GM21786 (cell line): ENCODE results near the gene TPSD1.
"Not testable (repeated sequence)": the region's sequence is repeated elsewhere in the genome, so short reads cannot be mapped to it uniquely, and the experiment has no call there.

Experiments
- ATAC-seq: cut with Tn5 transposase; IDR thresholded peaks from one replicate; pipeline ENCODE4 v1.9.1; 2021; ENCODE audit not compliant: unreplicated experiment

TPSD1 gene

DNA sequence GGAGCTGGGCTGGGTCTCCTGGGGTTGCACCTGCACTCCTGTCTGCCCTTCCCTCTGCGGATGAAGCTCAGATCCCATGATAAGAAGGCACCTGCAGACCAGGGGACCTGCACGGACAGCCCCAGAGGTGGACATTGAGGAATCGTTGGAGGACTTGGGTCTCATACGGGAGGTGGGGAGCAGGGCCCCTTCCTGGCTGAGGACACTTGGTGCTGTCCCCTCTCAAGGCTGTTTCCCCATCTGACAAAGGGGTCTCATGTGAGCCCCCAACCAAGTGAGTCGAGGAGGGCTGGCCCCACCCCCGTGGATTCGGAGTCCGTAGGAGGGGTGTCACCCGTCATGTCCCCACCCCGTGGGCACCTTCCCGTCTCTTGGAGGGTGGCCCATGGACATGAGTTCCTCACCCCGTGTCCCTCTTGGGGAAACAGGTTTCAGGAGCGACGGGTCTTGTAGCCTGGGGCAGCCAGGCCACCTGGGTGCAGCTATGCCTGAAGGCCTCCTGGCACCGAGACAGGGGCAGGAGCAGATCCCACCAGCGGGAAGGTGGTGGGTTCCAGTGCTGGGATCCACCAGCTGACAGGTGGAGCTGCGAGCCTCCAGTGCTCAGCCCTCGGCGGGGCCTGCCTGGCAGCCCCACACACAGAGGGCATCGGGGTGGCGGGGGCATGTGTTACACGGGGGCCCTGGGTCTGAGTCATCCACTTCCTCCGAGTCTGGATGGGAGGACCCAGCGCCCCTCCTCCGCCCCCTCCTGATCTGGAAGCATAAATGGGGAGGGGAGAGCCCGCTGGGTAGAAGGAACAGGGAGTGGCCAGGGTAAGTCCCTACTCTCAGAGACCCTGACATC, at the start of gene TPSD1:
Gene TPSD1, plus strand, starts transcription at position 794 of the 847 bp plus-strand sequence. CDS start 212 bp downstream, outside the sequence.
- not testable (repeated sequence) for ATAC-seq

DNA sequence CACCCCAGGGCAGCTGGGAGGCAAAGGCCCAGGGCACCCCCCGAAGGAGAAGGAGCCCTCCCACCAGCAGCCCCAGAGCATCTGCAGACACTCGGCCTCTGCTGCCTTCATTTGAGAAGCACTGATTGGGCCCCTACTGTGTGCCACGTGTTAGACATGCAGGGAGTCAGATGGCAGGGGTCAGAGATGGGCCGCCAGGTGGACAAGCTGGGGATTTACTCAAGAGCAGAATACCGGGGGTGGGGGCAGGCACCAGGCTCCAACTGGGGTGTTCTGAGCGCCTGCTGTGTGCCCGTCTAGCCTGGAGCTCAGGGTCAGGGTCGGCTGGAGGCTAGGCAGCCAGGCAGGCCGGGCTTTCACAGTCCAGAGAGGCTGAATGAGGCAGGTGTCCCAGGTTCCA, 49.5 kb upstream of the TPSD1 start:
- no peak for ATAC-seq

DNA sequence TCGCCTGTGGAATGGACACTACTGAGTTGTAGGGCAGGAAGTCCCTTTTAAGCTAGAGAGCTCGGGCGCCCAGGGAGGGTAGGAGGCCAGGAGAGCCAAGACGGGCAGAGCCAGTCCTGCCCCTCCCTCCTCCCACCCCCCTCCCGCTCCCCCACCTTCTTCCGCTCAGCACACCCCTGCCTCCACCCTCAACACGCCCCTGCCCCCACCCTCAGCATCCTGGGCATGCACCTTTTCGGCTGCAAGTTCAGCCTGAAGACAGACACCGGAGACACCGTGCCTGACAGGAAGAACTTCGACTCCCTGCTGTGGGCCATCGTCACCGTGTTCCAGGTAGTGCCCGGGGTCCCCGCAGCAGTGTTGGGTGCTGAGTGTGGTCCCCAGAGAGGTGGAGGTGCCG, 49.1 kb upstream of the TPSD1 start:
- no peak for ATAC-seq

DNA sequence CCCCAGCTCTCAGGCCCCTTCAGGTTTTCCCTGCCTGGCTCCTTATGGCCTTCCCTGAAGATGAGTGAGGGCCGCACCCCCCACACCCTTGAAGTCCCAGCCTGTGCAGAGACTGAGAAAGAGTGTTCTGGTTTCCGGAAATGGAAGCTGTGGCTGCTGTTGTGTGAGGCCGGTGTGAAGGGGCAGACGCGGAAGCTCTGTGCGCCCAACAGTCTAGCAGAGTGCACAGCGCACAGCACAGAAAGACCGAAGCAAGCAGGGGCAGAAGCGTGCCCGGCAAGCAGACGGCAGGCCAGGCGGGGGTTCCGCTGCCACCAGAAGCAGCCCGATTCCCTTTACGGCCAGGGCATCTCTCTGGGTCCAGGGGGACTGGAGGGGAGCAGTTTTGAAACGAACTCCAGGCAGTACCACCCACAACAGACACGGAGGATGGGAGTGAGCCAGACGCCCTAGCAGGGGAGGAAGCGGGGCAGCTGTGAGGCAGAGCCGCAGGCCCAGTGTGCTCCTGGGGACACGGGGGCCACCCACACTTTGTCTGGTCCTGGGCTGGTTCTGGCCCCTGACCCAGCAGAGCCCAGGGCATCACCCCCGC, 47.5 kb upstream of the TPSD1 start:
- ATAC-seq: no peak

DNA sequence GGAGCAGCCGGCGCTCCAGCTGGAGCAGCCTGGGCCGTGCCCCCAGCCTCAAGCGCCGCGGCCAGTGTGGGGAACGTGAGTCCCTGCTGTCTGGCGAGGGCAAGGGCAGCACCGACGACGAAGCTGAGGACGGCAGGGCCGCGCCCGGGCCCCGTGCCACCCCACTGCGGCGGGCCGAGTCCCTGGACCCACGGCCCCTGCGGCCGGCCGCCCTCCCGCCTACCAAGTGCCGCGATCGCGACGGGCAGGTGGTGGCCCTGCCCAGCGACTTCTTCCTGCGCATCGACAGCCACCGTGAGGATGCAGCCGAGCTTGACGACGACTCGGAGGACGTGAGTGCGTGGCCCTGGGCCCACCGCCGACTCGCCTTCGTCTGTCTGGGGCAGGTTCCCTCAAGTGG, 46.8 kb upstream of the TPSD1 start:
- no peak for ATAC-seq

DNA sequence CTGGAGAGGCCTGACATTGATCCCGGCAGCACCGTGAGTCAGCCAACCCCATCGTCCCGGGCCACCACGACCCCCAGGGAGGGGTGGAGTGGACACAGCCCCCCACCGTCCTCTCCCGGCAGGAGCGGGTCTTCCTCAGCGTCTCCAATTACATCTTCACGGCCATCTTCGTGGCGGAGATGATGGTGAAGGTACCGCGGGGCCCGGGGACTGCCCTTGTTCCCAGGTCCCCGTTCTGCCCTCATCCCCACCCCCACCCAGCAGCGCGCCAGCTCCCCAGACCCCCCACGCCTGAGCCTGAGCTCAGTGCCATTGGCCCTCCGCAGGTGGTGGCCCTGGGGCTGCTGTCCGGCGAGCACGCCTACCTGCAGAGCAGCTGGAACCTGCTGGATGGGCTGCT, 45.4 kb upstream of the TPSD1 start:
- no peak for ATAC-seq

DNA sequence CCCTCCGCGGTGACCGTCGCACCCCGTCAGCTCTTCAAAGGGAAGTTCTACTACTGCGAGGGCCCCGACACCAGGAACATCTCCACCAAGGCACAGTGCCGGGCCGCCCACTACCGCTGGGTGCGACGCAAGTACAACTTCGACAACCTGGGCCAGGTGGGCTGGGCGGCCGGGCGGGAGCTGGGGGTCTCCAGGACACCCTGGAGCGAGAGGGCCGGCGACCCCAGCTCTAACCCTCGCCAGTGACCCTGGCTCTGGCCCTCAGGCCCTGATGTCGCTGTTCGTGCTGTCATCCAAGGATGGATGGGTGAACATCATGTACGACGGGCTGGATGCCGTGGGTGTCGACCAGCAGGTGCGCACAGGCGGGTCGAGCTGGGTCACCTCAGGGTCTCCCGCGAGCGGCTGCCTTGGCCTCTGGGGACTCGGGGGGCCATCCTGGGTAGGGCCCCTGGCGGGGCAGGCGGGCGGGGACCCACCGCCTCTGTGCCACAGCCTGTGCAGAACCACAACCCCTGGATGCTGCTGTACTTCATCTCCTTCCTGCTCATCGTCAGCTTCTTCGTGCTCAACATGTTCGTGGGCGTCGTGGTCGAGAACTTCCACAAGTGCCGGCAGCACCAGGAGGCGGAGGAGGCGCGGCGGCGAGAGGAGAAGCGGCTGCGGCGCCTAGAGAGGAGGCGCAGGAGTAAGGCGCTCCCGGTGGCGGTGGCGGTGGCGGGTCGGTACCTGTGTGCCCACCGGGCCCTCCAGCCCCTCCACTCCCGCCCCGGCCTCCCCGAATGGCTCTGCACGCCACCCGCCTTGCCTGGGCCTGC, 44.2 kb upstream of the TPSD1 start:
- no peak for ATAC-seq

DNA sequence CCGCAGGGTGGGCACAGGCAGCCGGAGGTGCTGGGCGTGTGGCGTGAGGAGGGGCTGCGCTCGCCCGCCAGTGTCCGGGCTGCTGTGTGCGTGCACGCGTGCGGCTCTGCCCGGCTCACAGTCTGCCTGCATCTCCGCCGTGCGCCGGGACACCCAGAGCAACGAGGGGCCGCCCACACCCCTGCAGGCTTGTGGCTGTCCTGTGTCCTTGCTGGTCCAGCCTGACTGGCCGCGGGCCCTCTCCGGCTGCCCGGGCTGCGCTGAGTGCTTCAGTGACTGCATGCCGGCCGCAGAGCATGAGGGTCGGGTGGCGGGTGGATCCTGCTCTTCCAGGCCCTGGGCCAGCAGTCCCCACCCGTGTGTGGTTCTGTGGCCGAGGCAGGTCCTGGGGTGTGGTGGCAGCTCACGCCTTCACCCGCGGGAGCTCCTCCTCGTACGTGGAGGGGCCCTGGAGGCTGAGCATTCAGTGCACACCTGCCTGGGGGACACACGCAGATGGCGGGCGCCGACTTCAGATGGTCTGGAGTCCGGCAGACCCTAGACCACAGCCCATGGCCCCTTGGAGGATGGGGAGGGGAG, 43.2 kb upstream of the TPSD1 start:
- no peak for ATAC-seq

DNA sequence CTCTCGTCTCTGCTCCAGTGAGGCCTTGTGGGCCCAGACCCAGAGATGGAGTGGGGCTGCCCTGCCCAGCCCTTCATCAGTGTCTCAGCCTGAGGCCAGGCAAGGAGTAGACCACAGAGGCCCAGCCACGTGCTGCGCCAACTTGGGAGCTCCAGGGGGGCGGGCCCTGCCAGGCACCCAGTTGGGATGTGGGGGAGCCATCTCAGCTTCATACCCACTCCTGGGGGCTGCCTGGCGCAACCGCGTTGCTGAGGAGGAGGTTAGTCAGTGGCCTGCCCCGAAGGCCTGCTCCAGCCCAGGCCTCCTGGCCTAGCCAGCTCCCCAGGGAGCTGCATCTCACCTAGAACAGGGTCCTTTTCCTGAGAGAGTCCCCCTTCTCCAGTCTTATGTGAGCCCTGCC, 42.6 kb upstream of the TPSD1 start:
- ATAC-seq: no peak

DNA sequence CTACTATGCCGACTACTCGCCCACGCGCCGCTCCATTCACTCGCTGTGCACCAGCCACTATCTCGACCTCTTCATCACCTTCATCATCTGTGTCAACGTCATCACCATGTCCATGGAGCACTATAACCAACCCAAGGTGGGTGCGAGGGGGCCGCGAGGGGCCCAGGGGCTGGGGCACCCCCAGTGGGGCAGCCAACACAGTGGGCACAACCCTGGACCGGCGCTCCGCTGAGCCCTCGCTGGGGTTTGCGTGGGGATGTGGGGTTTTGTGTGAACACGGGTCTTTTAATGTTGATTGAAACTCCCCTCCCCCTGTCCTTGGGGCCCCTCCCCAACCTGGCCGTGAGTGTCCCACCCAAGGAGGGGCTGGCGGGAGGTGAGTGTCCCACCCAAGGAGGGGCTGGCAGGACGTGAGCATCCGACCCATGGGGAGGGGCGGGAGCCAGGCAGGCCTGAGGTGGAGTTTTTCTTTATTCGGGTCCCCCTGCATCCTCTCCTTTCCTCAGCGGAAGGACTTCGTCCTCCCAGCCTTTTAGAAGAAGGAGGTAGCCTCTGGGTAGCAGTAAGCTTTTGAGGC, 42.0 kb upstream of the TPSD1 start:
- no peak for ATAC-seq

DNA sequence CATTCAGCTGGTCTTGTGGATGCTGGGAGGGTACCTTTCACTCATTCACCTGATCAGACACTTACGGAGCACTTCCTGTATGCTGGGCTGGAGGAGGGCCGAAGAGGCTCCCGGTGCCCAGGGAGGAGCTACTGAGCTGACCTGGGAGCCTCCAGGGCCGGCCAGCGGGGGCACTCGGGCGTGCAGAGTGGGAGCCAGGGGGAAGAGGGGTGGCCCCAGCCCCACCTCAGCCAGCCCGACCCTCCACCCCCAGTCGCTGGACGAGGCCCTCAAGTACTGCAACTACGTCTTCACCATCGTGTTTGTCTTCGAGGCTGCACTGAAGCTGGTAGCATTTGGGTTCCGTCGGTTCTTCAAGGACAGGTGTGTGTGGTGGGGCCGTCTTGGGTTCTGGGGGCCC, 41.1 kb upstream of the TPSD1 start:
- no peak for ATAC-seq

DNA sequence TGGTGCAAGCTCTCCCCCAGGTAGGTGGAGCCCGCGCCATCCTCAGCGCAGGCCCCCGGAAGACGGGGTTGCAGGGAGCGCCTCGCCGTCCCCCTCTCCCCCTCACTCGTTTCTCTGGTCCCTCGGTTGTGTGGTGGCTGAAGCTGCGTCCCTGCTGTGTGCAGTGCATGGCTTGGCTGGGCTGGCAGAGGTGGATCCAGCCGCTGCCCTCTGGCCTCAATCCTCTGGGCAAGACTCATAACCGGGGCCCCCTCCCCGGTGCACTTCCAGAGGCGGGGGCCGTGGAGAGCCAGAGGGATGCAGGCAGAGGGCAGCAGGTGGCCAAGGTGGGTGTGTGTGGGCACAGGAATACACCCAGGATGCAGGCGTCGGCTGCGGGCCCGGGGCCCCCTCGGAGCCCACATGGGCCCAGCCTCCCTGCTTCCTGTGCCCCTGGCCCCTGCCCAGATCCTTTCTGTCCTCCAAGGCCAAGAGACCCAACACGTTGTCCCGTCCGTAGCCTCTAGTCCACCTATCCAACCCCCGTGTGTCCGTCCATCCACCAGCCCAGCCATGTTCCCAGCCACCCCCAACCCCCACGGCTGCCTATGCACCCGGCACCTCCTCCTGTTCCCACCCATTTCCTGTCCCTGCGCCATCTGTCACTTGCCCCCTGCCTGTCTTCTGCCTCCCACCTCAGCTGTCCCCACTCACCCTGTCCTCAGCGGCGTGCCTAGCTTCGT, 40.1 kb upstream of the TPSD1 start:
- no peak for ATAC-seq

DNA sequence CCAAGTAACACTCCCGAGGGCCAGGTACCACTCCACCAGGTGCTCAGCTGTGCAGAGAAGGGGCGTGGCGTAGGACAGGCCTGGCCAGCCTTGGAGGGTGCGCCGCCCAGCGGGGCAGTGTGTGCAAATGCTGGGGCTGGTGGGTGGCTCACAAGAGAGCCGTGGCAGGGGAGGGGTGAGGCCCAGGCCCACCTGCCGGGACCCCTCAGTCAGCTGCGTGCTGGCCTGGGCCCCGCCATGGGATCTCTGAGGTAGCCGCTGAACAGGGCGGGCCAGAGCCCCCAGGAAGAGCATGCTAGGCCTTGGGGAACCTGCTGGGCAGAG, 39.6 kb upstream of the TPSD1 start:
- ATAC-seq: no peak

DNA sequence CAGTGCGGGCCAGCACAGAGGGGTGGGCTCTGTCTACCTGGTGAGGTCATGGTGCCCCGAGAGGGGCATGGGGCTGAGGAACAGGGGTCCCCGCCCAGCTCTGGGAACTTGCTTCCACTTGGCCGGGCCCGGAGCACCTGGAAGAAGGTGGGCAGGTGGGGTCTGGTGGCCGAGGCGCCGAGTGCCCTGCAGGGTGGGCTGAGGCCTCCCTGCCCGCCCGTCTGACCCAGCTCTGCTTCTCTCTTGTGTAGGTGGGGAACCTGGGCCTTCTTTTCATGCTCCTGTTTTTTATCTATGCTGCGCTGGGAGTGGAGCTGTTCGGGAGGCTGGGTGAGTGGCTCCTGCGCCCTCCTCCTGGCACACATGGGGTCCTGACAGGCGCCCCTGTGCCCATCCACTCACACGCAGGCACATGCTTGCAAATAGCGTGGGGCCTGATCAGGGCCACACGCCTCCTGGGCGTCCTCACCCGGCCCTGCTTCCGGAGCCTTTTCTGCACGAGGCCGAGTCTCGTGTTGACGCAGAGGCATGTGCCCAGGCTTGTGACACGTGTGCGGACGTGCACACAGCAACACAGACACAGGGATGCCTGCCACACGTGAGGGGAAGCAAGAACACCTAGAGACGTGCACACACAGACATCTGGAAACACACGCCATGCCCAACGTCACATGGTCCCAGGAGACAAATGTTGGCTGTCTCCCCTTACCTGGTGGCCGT, 39.0 kb upstream of the TPSD1 start:
- ATAC-seq: no peak

DNA sequence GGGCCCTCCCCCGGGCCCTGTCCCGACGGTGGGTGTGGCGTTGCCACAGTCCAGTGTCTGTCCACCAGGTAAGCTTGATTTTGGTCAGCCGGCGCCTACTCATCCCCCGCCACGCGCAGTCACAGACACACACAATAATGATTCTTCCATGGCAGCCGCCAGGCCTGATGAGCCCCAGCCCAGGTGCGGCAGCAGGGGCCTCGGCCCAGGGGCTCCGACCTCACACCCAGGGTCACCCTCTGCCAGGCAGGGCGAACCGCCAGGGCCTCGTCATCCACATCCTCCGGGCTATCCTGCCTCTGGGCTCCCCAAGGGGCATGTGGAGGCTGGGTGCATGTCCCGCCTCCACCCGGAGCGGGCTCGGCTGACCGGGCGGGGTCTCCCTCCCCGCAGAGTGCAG, 38.3 kb upstream of the TPSD1 start:
- ATAC-seq: no peak

DNA sequence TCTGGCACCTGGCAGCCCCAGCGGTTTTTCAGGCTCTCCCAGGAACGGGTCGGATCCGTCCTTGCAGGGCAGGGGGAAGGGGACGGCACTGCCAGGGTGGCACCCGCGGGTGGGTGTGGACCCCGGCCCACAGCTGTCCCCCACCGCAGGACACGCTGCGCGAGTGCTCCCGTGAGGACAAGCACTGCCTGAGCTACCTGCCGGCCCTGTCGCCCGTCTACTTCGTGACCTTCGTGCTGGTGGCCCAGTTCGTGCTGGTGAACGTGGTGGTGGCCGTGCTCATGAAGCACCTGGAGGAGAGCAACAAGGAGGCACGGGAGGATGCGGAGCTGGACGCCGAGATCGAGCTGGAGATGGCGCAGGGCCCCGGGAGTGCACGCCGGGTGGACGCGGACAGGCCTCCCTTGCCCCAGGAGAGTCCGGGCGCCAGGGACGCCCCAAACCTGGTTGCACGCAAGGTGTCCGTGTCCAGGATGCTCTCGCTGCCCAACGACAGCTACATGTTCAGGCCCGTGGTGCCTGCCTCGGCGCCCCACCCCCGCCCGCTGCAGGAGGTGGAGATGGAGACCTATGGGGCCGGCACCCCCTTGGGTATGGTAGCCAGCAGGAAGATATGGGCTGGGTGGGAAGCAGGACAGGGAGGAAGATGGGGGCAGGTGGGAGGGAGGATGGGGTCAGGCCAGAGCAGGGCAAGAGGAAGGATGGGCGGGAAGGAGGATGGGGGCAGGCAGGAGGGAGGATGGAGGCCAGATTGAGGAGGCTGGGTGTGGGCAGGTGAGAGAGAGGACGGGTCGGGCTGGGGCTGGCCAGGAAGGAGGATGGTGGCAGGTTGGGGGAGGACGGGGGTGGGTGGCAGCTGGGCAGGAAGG, 37.6 kb upstream of the TPSD1 start:
- ATAC-seq: no peak

DNA sequence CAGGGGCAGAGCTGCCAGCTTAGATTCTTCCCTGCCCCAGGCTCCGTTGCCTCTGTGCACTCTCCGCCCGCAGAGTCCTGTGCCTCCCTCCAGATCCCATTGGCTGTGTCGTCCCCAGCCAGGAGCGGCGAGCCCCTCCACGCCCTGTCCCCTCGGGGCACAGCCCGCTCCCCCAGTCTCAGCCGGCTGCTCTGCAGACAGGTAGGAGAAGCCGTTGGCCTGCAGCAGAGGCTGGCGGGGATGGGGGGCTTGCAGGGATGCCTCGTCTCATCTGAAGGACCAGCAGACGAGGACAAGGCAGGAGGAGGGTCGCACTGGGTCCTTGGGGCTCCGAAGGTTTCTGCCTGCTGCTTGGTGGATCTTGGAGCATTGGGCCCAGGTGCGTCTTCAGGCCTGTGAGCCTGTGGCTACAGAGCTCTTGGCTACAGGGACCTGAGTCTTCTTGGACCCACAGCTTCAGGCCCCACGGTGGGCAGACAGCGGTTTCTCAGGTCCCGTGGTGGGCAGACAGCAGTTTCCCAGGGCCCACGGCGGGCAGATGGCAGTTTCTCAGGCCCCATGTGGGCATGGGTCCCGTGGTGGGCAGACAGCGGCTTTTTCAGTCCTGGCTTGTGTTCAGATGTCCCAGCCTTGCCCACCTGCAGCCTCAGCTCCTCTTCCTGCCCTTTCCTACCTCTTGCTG, 36.8 kb upstream of the TPSD1 start:
- ATAC-seq: no peak

DNA sequence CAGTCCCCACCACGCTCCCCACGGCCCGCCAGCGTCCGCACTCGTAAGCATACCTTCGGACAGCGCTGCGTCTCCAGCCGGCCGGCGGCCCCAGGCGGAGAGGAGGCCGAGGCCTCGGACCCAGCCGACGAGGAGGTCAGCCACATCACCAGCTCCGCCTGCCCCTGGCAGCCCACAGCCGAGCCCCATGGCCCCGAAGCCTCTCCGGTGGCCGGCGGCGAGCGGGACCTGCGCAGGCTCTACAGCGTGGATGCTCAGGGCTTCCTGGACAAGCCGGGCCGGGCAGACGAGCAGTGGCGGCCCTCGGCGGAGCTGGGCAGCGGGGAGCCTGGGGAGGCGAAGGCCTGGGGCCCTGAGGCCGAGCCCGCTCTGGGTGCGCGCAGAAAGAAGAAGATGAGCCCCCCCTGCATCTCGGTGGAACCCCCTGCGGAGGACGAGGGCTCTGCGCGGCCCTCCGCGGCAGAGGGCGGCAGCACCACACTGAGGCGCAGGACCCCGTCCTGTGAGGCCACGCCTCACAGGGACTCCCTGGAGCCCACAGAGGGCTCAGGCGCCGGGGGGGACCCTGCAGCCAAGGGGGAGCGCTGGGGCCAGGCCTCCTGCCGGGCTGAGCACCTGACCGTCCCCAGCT, 35.7 kb upstream of the TPSD1 start:
- no peak for ATAC-seq
